Endothelial cell of umbilical vein (primary cell): Measurements from ENCODE around the gene SPACA7. TPM values are rescaled to one million over a fixed set of nuclear protein-coding genes. Genes with fewer than 3 reads are reported as not detected.

Source experiments
- BruUV-seq: library from RNA; stranded (reverse); fragments of 400-500 nt; replicated peaks from 2 replicates; lab custom pipeline; 2021; lab: Mats Ljungman, UMichigan
- CTCF ChIA-PET: fragments of 300-600, 350-600 bp; sonication (Branson Sonifier 250); formaldehyde crosslinking; loops from one replicate; lab custom pipeline; 2021; ENCODE audit warnings: antibody characterized with exemption, inconsistent platforms; lab: Charles Lee
- POLR2A ChIA-PET: fragments of 300-600, 350-600 bp; sonication (Branson Sonifier 250); formaldehyde crosslinking; loops from one replicate; lab custom pipeline; 2021; ENCODE audit warnings: antibody characterized with exemption, inconsistent platforms; lab: Charles Lee
- DNase-seq: peaks from one replicate; pipeline ENCODE4 v3.0.0-alpha.2; 2011; ENCODE audit warnings: low read depth, low spot score
- FAIRE-seq: peaks from 2 replicates; lab custom pipeline; 2011; peaks lifted over from hg19 to GRCh38; lab: Jason Lieb, UNC
- H2AFZ ChIP-seq: 2 replicates; pipeline ENCODE4 v1.6.0; 2012; ENCODE audit warnings: low read depth, low read length, control low read depth, inconsistent platforms
- H3K27ac ChIP-seq: 2 replicates; pipeline ENCODE4 v1.5.1; 2011; ENCODE audit warnings: low read depth, mild to moderate bottlenecking, control low read depth, low read length, moderate library complexity; ENCODE audit not compliant: insufficient read depth
- H3K27me3 ChIP-seq, 2 experiments: 2 replicates each; pipeline versions ENCODE4 v1.6.0 to v1.6.1; 2011; ENCODE audit warnings: low read length in 2 of 2, mixed read lengths in 1 of 2; ENCODE audit not compliant: control insufficient read depth in 2 of 2, insufficient read depth in 2 of 2
- H3K36me3 ChIP-seq, 2 experiments: 2 replicates in 1 of 2; 3 replicates in 1 of 2; pipeline ENCODE4 v1.5.1; 2011; ENCODE audit warnings: low read length in 2 of 2, mild to moderate bottlenecking in 1 of 2, moderate library complexity in 1 of 2; ENCODE audit not compliant: control insufficient read depth in 2 of 2, insufficient read depth in 2 of 2; ENCODE audit errors: extremely low read depth in 1 of 2
- H3K4me1 ChIP-seq: 3 replicates; pipeline ENCODE4 v1.5.1; 2011; ENCODE audit warnings: mild to moderate bottlenecking, low read length; ENCODE audit not compliant: control insufficient read depth, insufficient read depth; ENCODE audit errors: extremely low read depth
- H3K4me2 ChIP-seq: 2 replicates; pipeline ENCODE4 v1.6.1; 2011; ENCODE audit warnings: low read length, control low read depth, mixed read lengths; ENCODE audit not compliant: insufficient read depth
- H3K4me3 ChIP-seq, 3 experiments: fragments of 200-600 bp in 1 of 3; sonication (generic), shearing (Covaris generic) in 1 of 3; replicated peaks in 1 of 3; 2 replicates each; pipeline ENCODE4 v1.5.1; 2011 to 2016; ENCODE audit warnings: control low read depth in 3 of 3, low read length in 3 of 3, mild to moderate bottlenecking in 2 of 3, inconsistent platforms in 1 of 3, low read depth in 1 of 3, moderate library complexity in 1 of 3; ENCODE audit not compliant: insufficient read depth in 1 of 3
- H3K79me2 ChIP-seq: 2 replicates; pipeline ENCODE4 v1.6.0; 2012; ENCODE audit warnings: low read length, inconsistent platforms; ENCODE audit not compliant: control insufficient read depth, insufficient read depth
- H3K9ac ChIP-seq: replicated peaks from 2 replicates; pipeline ENCODE3; 2011; ENCODE audit warnings: low read length, control low read depth; ENCODE audit not compliant: insufficient read depth; ENCODE audit errors: extremely low read depth
- H3K9me1 ChIP-seq: replicated peaks from 3 replicates; pipeline ENCODE4 v1.6.0; 2011; ENCODE audit warnings: mild to moderate bottlenecking, low read length; ENCODE audit not compliant: control insufficient read depth, insufficient read depth; ENCODE audit errors: extremely low read depth
- H3K9me3 ChIP-seq: replicated peaks from 2 replicates; pipeline ENCODE4 v1.5.1; 2012; ENCODE audit warnings: low read length, inconsistent platforms; ENCODE audit not compliant: control insufficient read depth, insufficient read depth
- H4K20me1 ChIP-seq: replicated peaks from 2 replicates; pipeline ENCODE3; 2011; ENCODE audit warnings: mild to moderate bottlenecking, low read length; ENCODE audit not compliant: control insufficient read depth, insufficient read depth; ENCODE audit errors: extremely low read depth
- EZH2 ChIP-seq: IDR thresholded peaks from 2 replicates; pipeline ENCODE4 v1.6.1; 2012; ENCODE audit warnings: borderline replicate concordance, low read depth, mild to moderate bottlenecking, moderate library complexity, low read length, inconsistent platforms; ENCODE audit not compliant: severe bottlenecking
- GATA2 ChIP-seq: IDR thresholded peaks from 2 replicates; pipeline ENCODE4 v1.7.0; 2011; ENCODE audit warnings: low read depth, mild to moderate bottlenecking, moderate library complexity, mixed read lengths, low read length; ENCODE audit not compliant: insufficient read length, insufficient read depth
- JUN ChIP-seq: IDR thresholded peaks from 2 replicates; pipeline ENCODE4 v1.6.1; 2011; ENCODE audit warnings: borderline replicate concordance, low read depth; ENCODE audit not compliant: insufficient read length, insufficient read depth
- dilution Hi-C: fragments of 300-500 bp; cut with MboI; formaldehyde crosslinking; loops from one replicate; pipeline ENCODE4 v1.15.0; 2019; ENCODE audit warnings: low sequenced_read_pairs; ENCODE audit not compliant: extremely low pct_ligation_motif_present
- intact Hi-C: fragments of 100-400 bp; cut with micrococcal nuclease; formaldehyde crosslinking; loops from one replicate; pipeline ENCODE4 v1.10.0; 2022
- polyA plus RNA-seq, 4 experiments: library from polyadenylated mRNA; depleted of rRNA in 3 of 4; stranded (reverse) in 3 of 4; unstranded in 1 of 4; fragments of >200 nt; gene quantifications; 2 replicates each; pipeline versions ENCODE4 v1.2.1 to v1.2.3, GENCODE V29; 2011 to 2012; ENCODE audit warnings: missing spikeins in 1 of 4
- total RNA-seq: library from RNA; stranded (reverse); gene quantifications from 2 replicates; pipeline ENCODE4 v1.2.3, GENCODE V29; 2021
- TF ChIP-seq, protein P1 (sequence below): IDR thresholded peaks from 2 replicates; pipeline ENCODE4 v1.6.1; 2011; ENCODE audit not compliant: insufficient read depth, insufficient read length

SPACA7 gene
- total and polyA plus RNA-seq, 2 donors (not counting 3 experiments of a cell fraction or from before 2014, with no cell fraction given): not detected

DNA sequence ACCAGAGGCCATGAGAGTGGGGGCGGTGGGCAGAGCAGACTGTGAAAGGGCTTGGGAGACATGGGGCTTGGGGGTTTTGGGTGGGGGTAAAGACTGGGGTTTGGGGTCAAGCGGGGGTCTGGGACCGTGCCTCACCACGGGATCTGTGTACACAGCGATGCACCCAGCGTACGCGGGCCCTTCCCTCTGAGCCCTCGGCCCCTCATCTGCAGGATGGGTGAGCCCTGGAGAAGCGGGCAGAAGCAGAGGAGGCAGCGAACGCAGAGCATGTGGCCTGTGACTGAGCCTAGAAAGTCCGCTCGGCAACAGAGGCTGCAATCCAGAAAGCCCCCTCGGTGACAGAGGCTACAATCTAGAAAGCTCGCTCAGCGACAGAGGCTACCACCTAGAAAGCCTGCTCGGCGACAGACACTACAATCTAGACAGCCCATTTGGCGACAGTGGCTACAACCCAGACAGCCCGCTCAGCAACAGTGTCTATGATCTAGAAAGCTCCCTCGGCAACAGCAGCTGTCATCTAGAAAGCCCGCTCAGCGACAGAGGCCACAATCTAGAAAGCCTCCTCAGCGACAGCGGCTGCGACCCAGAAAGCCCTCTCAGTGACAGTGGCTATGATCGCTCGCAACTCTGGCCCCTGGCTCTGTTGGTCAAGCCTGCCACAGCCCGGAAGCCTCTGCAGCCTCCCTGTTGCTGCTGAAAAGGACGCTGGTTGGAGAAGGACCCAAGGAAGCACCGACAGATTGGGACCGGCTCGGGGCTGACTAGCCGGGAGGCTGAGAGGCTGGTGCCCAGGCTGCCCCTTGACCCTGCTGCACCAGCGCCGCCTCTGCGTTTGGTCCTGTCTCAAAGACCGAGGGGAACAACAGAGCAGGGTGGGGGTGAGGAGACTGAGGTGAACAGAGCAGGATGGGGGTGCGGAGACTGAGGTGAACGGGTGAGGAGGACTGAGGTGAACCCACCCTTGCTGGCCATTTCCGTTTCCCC, 68.6 kb downstream of the SPACA7 start:
- Histone ChIP-seq H4K20me1 (no peaks in the 10 kb centered on the region), H2AFZ (no peak overlapping the region), H3K9me3 (no peaks in the 10 kb centered on the region), H3K36me3 (no peaks in the 10 kb centered on the region), H3K27ac (no peak overlapping the region), H3K4me3 (no peak overlapping the region), H3K9ac (no peak overlapping the region), H3K79me2 (no peaks in the 10 kb centered on the region), H3K27me3 (no peaks in the 10 kb centered on the region), H3K4me2 (no peak overlapping the region), H3K9me1 (no peaks in the 10 kb centered on the region), H3K4me1 (no peaks in the 10 kb centered on the region)
- FAIRE-seq (no peak), DNase-seq (no peak)
- BruUV-seq: no TSS peak
- dilution Hi-C loops: no loop called here
- intact Hi-C loops: loop anchor here (1.0 to 5.0 kb wide), 4 partner anchors 162 to 1377 kb away; no protein-coding TSS in a partner anchor
- POLR2A ChIA-PET: no interaction called here
- CTCF ChIA-PET: interaction anchor here (0.6 to 3.3 kb wide), 10 partner anchors 10 to 1989 kb away, joined by 3 to 33 read pairs (median 4); no protein-coding TSS in a partner anchor
- TF ChIP-seq JUN (no peak), EZH2 (no peak), GATA2 (no peak)

DNA sequence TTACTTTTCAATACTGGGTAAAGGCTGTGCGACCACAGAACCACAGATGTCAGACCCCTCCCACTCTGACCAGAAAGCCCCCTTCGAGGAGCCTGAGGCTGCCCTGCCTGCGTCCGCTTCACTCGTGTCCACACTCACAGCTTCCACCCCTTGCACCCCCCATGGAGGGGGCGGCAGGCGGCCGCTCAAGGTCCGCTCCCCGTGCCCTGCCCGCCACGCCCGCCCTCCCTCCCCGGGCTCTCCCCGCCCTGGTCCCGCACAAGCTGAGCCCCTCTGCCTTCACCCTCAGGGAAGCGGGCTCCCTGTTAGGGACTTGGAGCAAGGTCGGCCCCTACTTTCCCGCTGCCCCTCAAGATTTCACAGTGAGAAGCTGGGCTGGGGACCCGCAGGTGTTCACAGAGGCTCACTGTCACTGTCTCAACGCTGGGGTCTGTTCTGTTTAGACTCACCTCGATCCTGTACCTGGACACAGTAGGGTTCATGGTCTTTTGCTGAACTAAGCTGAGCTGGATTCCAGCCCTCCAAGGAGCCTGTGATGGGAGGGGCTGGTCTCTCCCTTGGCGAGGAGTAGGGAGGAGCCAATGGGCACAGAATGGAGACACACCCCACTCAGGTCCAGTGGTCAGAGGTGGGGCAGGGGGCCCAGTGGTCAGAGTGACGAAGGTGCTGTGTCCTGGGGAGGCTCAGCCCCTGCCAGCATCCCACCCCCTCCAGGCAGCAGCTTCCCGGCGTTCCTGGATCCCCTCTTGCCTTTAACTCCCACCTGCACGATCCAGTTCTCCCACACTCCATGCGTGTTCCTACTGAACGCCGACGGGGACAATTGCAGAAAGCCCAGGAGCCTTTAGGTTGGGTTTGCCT, 69.5 kb downstream of the SPACA7 start:
- intact Hi-C loops: no loop called here
- Histone ChIP-seq H3K27me3 (no peaks in the 10 kb centered on the region), H3K4me2 (no peak overlapping the region), H3K4me3 (no peak overlapping the region), H4K20me1 (no peaks in the 10 kb centered on the region), H3K79me2 (no peaks in the 10 kb centered on the region), H3K9ac (no peak overlapping the region), H3K4me1 (no peaks in the 10 kb centered on the region), H3K27ac (no peak overlapping the region), H3K9me3 (no peaks in the 10 kb centered on the region), H2AFZ (no peak overlapping the region), H3K9me1 (no peaks in the 10 kb centered on the region), H3K36me3 (no peaks in the 10 kb centered on the region)
- DNase-seq (no peak), FAIRE-seq (no peak)
- no TSS peak for BruUV-seq
- dilution Hi-C loops: no loop called here
- POLR2A ChIA-PET: no interaction called here
- no peak for TF ChIP-seq EZH2
- TF ChIP-seq, protein P1, sequence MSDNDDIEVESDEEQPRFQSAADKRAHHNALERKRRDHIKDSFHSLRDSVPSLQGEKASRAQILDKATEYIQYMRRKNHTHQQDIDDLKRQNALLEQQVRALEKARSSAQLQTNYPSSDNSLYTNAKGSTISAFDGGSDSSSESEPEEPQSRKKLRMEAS: no peak
- CTCF ChIA-PET: interaction anchor here (3.3 kb wide), 1 partner anchor 1378 kb away, joined by 33 read pairs; no protein-coding TSS in a partner anchor
